Ovary (tissue), 9 donors: Measurements from ENCODE around the gene ADAMTS17. TPM values are rescaled to one million over a fixed set of nuclear protein-coding genes. Genes with fewer than 3 reads are reported as not detected.

Experiments used
- DNase-seq, 5 donors: peaks; one replicate each; pipeline ENCODE4 v3.0.0-alpha.2; 2019 to 2020
- H3K27ac ChIP-seq, 2 donors: fragments of 200-600 bp; one replicate each; pipeline versions ENCODE4 v1.5.1 to v1.8.0; 2019 to 2022
- H3K27me3 ChIP-seq: fragments of 200-600 bp; one replicate; pipeline ENCODE4 v1.8.0; 2022
- H3K36me3 ChIP-seq: fragments of 200-600 bp; sonication (generic); one replicate; pipeline ENCODE4 v1.5.1; 2019
- H3K4me1 ChIP-seq: one replicate; pipeline ENCODE4 v1.8.1; 2013; ENCODE audit warnings: mild to moderate bottlenecking, moderate library complexity; ENCODE audit not compliant: insufficient read depth
- H3K4me3 ChIP-seq: fragments of 200-600 bp; sonication (generic); one replicate; pipeline ENCODE4 v1.5.1; 2017
- H3K9me3 ChIP-seq, 2 donors: fragments of 200-600 bp in 1 of 2; sonication (generic) in 1 of 2; one replicate each; pipeline versions ENCODE4 v1.5.1 to v1.8.1; 2013 to 2019; ENCODE audit warnings: mild to moderate bottlenecking in 1 of 2, moderate library complexity in 1 of 2
- EP300 ChIP-seq: sonication (generic); formaldehyde crosslinking; IDR thresholded peaks from one replicate; pipeline ENCODE4 v1.6.1; 2017; ENCODE audit warnings: antibody characterized with exemption
- POLR2A ChIP-seq: fragments of 450-650 bp; IDR thresholded peaks from one replicate; pipeline ENCODE4 v1.6.1; 2017; ENCODE audit warnings: antibody characterized with exemption, mild to moderate bottlenecking, moderate library complexity
- WGBS, 3 donors: extraction: QIAGEN DNeasy Blood & Tissue Kit in 1 of 3; methylation state at CpG; one replicate each; pipeline versions ENCODE4 v1.1.5 to v1.1.7; 2013 to 2017; 5-methylcytosine and 5-hydroxymethylcytosine counted together
- intact Hi-C, 4 donors: fragments of 100-400 bp; cut with DNase I; formaldehyde crosslinking; loops; one replicate each; pipeline versions ENCODE4 v1.11.0 to v1.15.1; 2022 to 2023
- polyA plus RNA-seq, 2 donors: library from polyadenylated mRNA; stranded (reverse); fragments of 200-250 nt in 1 of 2; fragments of 350-450 nt in 1 of 2; fragmentation: Illumina TruSeq in 1 of 2; extraction: RNeasy Lipid Tissue Mini Kit (QIAGEN cat#74804) in 1 of 2; gene quantifications; one replicate each; pipeline ENCODE4 v1.2.3, GENCODE V29; 2013 to 2014
- total RNA-seq, 7 donors: library from RNA; depleted of rRNA in 2 of 7; stranded (reverse); fragments of >200 nt in 2 of 7; fragmentation: NEBNext Ultra II Directional in 3 of 7; extraction: Animal tissue kit (Norgen Biotek cat#: 25700) in 3 of 7; gene quantifications; one replicate each; pipeline versions ENCODE4 v1.1.0 to v1.2.4, GENCODE V29; 2016 to 2023
- TF ChIP-seq, protein P1 (sequence below), 3 donors: fragments of 450-650 bp in 2 of 3; fragments of 200-600 bp in 1 of 3; IDR thresholded peaks; one replicate each; pipeline versions ENCODE4 v1.5.1 to v1.8.0; 2016 to 2022; ENCODE audit warnings: antibody characterized with exemption in 3 of 3, mild to moderate bottlenecking in 1 of 3
- donor health status: DM: no; HTN: no; CAD: no; lungs with moderate emphysema.
- donor health status: DM: no; HTN: no; CAD: no.
- donor health status: Bipolar disorder and iron deficiency.
- donor health status: DM: yes; HTN: yes; CAD: no.
- donor health status: DM: no; HTN: no; CAD: no.
- donor health status: DM: yes; HTN: yes; CAD: no.

Gene ADAMTS17
- total and polyA plus RNA-seq, 9 donors = 1.3 to 11.3 (median 5.9) TPM

DNA sequence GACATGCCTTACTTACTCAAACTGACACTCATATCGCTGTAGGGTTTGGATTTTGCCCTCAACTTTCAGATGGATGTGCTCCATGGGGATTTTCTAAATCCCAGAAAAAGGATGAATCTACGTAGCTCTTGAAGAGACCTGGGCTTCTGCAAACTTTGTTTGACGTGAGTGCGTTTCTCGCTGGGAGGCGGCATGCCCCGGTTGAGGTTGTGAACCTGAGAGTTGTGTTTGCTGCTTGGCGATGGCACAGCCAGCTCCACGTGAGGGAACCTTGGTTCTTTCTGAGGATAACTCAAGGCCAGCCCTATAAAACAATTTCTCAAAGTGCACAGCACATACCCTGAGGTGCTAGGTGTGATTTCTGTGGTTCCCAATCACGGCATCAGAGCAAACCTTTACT is 209.5 kb downstream of the ADAMTS17 start:
- no peaks in the 10 kb centered on the region for H3K4me1 ChIP-seq
- H3K4me3 ChIP-seq = no peak overlapping the region
- no peaks in the 10 kb centered on the region for H3K9me3 ChIP-seq
- H3K27ac ChIP-seq = no peak overlapping the region
- intact Hi-C loops = loop anchor here in 1 of 4 donors (5.0 kb wide), 1 partner anchor 200 kb away; no protein-coding TSS in a partner anchor
- 93 to 98% (median 93%) methylated on average over 10 of the region's 10 CpGs for WGBS, 3 donors
- H3K27me3 ChIP-seq = no peaks in the 10 kb centered on the region
- H3K36me3 ChIP-seq = no peaks in the 10 kb centered on the region
- no peak for DNase-seq
- TF ChIP-seq POLR2A = no peak

DNA sequence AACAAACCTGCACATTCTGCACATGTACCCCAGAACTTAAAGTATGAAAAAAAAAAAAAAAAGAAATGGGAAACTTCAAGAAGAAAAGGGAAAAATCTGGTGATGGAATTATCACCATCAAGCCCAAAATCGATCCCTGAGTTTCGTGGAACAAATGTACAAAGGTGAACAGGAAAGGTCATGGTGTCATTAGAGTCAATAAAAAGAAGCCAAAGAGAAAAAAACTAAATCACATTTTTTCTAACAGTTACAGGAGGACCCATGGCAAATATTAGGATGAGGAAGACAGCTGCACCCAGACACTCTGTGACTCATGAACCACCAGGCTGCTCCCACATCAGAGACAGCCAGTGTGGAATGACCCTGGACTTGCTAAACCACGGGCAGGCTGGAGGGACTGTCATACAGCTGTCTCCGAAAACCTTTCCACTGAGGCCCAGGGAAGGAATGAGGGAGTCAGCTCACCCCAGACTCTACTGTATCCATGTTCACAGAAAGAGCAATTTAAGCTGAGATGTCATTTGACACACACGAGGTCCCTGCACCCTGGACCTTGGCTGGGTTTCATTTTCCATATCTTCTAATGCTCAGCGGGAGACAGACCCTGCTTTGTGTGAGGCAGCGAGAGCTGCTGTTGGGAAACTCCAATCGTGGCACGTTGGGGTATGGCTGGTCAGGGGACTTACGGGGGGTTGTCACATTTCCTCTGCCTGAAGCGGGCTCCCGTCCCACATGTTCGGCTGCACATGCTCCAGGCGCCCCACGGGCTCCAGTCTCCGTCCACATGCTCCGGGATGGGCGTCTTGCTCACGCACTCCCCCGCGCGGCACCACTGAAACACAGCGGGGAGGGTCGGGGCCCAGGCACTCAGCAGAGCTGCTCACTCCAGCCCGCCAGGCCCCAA is 210.2 kb downstream of the ADAMTS17 start:
- peak in 1 of 5 donors; percentile 43 for DNase-seq
- H3K27ac ChIP-seq = no peak overlapping the region
- TF ChIP-seq, protein P1, sequence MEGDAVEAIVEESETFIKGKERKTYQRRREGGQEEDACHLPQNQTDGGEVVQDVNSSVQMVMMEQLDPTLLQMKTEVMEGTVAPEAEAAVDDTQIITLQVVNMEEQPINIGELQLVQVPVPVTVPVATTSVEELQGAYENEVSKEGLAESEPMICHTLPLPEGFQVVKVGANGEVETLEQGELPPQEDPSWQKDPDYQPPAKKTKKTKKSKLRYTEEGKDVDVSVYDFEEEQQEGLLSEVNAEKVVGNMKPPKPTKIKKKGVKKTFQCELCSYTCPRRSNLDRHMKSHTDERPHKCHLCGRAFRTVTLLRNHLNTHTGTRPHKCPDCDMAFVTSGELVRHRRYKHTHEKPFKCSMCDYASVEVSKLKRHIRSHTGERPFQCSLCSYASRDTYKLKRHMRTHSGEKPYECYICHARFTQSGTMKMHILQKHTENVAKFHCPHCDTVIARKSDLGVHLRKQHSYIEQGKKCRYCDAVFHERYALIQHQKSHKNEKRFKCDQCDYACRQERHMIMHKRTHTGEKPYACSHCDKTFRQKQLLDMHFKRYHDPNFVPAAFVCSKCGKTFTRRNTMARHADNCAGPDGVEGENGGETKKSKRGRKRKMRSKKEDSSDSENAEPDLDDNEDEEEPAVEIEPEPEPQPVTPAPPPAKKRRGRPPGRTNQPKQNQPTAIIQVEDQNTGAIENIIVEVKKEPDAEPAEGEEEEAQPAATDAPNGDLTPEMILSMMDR (IDR thresholded peaks at IDR 0.05) = no peak
- no peak for TF ChIP-seq EP300
- TF ChIP-seq POLR2A = no peak
- no peaks in the 10 kb centered on the region for H3K4me1 ChIP-seq
- H3K4me3 ChIP-seq = no peak overlapping the region
- intact Hi-C loops = loop anchor here in 1 of 4 donors (5.0 kb wide), 1 partner anchor 201 kb away; no protein-coding TSS in a partner anchor
- H3K36me3 ChIP-seq = no peaks in the 10 kb centered on the region
- 72 to 74% (median 72%) methylated on average over 25 of the region's 25 CpGs for WGBS, 3 donors
- H3K9me3 ChIP-seq = no peaks in the 10 kb centered on the region
- no peaks in the 10 kb centered on the region for H3K27me3 ChIP-seq

DNA sequence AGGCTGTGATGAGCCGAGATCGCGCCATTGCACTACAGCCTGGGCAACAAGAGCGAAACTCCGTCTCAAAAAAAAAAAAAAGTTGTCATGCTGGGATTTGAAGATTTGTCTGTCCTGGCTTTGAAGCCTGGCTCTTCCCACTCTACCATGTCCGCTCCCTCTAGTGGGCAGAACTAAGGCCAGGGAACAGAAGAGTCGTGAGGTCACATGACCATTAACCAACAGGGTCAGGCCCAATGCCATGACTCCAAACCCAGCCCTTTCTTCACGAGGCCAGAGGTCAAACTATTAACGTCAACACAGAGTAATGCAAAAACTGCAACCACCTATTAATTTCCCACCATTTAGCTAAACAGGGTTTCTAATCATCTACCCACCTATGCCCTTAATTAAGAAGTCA is 212.1 kb downstream of the ADAMTS17 start:
- H3K27ac ChIP-seq = no peak overlapping the region
- TF ChIP-seq POLR2A (no peak), EP300 (no peak)
- intact Hi-C loops = loop anchor here in 2 of 4 donors (5.0 kb wide), 2 partner anchors 203 to 208 kb away; no protein-coding TSS in a partner anchor
- H3K36me3 ChIP-seq = no peaks in the 10 kb centered on the region
- 87 to 91% (median 89%) methylated on average over 9 of the region's 9 CpGs for WGBS, 3 donors
- H3K27me3 ChIP-seq = no peaks in the 10 kb centered on the region
- no peak overlapping the region for H3K4me3 ChIP-seq
- no peaks in the 10 kb centered on the region for H3K9me3 ChIP-seq
- H3K4me1 ChIP-seq = peaks cover 8% of the 10 kb centered on the region
- DNase-seq = no peak

DNA sequence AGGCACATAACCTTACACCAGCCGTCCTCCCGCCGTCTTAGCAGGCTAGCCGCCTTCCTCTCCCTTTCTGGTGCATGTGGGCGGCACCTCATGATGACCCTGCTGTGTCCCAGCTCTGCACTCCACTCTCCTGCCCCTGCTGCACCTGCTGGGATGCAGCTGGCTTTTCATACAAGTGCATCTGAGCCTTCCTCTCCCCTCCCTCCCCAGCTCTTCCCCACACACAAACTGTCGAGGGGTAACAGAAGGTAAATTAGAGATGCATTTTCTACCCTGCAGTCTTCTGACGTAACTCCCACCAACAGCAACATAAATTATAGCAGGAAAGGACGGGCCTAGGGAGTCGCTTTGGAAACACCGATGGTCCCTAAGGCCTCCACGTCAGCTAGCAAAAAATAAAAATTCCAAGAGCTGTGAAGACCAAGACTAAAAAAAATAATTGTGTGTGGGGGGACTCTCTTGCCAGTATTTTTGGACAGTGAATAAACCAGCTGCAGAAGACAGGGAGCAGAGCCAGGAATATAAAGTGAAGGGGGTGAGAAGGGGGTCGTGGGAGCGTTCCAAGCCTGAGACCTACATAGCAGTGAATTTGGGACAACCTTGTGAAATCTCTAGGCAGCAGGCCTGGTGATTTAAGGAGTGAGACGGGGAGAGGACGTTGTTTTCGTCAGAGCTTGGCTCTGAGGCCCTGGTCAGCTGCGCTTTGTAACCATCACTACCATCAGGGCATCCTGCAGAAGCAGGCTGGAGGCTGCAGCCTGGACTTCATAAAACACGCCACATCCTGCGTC is 216.2 kb downstream of the ADAMTS17 start:
- no peak overlapping the region for H3K4me3 ChIP-seq
- peak; percentile 88 to 93 (median 89) for DNase-seq
- intact Hi-C loops = loop anchor here in 1 of 4 donors (5.0 kb wide), 1 partner anchor 212 kb away; no protein-coding TSS in a partner anchor
- no peaks in the 10 kb centered on the region for H3K36me3 ChIP-seq
- H3K4me1 ChIP-seq = peaks cover 8% of the 10 kb centered on the region
- TF ChIP-seq, protein P1 (IDR thresholded peaks at IDR 0.05) = no peak
- peak; percentile 72 for TF ChIP-seq EP300
- 17 to 19% (median 17%) methylated on average over 19 of the region's 19 CpGs for WGBS, 3 donors
- H3K27ac ChIP-seq = peak overlapping the region in 1 of 2 donors; percentile 82
- H3K27me3 ChIP-seq = no peaks in the 10 kb centered on the region
- H3K9me3 ChIP-seq = no peaks in the 10 kb centered on the region

DNA sequence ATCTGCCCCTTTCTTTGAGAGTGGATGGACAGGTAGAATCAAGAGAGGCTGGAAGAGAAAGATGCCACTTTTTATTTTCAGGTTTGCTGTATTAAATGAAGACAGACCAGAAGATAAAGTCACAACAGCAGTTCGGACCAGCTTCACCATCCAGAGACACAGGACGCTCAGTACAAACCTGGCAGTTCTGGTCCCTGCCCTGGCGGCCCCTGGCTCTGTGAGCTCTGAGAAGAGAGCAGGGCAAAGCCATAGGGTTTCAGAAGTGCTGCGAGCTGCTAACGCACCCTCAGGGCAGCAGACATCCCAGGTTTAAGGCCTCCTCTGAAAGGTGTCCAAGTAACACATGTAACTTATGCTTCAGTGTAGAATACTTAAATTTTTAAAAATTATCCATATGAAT is 216.8 kb downstream of the ADAMTS17 start:
- peak overlapping the region in 1 of 2 donors; percentile 82 for H3K27ac ChIP-seq

More for the DNA sequence above, 216.8 kb downstream of the ADAMTS17 start:
- Histone ChIP-seq H3K4me1 (peaks cover 8% of the 10 kb centered on the region), H3K36me3 (no peaks in the 10 kb centered on the region), H3K27me3 (no peaks in the 10 kb centered on the region), H3K4me3 (no peak overlapping the region), H3K9me3 (no peaks in the 10 kb centered on the region)
- 91 to 95% (median 92%) methylated on average over 5 of the region's 5 CpGs for WGBS, 3 donors
- no peak for DNase-seq
- intact Hi-C loops = loop anchor here in 1 of 4 donors (5.0 kb wide), 1 partner anchor 212 kb away; no protein-coding TSS in a partner anchor
- TF ChIP-seq, protein P1 (IDR thresholded peaks at IDR 0.05) = no peak
- TF ChIP-seq EP300 (no peak), POLR2A (no peak)
